HCT116 (cell line): Measurements from ENCODE around the gene LRCH3.

Experiments
- CEBPB ChIP-seq: IDR thresholded peaks from 2 replicates; pipeline ENCODE4 v1.6.1; 2012; ENCODE audit warnings: low read depth
- EZH2 ChIP-seq: fragments of 200-600 bp; sonication (generic); IDR thresholded peaks from 2 replicates; pipeline ENCODE4 v1.6.1; 2017; ENCODE audit warnings: antibody characterized with exemption, mixed run types
- POLR2A ChIP-seq: IDR thresholded peaks from 2 replicates; pipeline ENCODE4 v1.7.0; 2011; ENCODE audit warnings: borderline replicate concordance; ENCODE audit not compliant: insufficient read depth, insufficient read length; ENCODE audit errors: extremely low read depth
- POLR2AphosphoS5 ChIP-seq: IDR thresholded peaks from 2 replicates; pipeline ENCODE4 v1.6.1; 2011; ENCODE audit warnings: mild to moderate bottlenecking, low read depth, low read length, moderate library complexity
- TF ChIP-seq, protein P1 (sequence below), 3 experiments: fragments of 200-600 bp in 1 of 3; sonication (generic) in 1 of 3; IDR thresholded peaks in 2 of 3; conservative IDR thresholded peaks in 1 of 3; 2 replicates each; pipeline ENCODE4 v1.5.1; 2012 to 2017; ENCODE audit warnings: low read depth in 2 of 3, low read length in 2 of 3, antibody characterized with exemption in 1 of 3, borderline replicate concordance in 1 of 3, control low read depth in 1 of 3, mild to moderate bottlenecking in 1 of 3, mixed read lengths in 1 of 3, mixed run types in 1 of 3, moderate library complexity in 1 of 3; ENCODE audit not compliant: insufficient read depth in 1 of 3
- TF ChIP-seq, protein P2 (sequence below): IDR thresholded peaks from 2 replicates; pipeline ENCODE4 v1.6.1; 2012; ENCODE audit warnings: low read depth
- TF ChIP-seq, protein P3 (sequence below): IDR thresholded peaks from 2 replicates; pipeline ENCODE4 v1.6.1; 2012

DNA sequence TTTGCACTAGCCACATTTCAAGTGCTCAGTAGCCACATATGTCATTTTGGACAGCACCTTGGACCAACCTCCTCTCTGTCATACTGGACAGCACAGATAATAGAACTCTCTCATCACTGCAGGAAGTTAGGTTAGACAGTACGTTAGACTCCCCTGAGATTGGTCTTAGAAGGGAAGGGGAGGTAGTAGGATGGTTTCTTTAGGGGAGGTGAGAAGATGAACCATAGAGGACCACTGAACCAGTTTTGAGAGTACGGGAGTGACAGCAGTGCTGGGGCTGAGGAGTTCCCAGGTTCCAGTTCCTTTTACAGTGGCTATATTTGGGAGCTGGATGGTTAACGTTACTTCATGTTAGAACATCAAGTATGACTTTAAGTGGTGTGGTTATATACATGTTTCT is 7.8 kb downstream of the LRCH3 start:
- TF ChIP-seq POLR2A (no peak), EZH2 (no peak), POLR2AphosphoS5 (no peak), CEBPB (no peak)
- TF ChIP-seq, protein P1, sequence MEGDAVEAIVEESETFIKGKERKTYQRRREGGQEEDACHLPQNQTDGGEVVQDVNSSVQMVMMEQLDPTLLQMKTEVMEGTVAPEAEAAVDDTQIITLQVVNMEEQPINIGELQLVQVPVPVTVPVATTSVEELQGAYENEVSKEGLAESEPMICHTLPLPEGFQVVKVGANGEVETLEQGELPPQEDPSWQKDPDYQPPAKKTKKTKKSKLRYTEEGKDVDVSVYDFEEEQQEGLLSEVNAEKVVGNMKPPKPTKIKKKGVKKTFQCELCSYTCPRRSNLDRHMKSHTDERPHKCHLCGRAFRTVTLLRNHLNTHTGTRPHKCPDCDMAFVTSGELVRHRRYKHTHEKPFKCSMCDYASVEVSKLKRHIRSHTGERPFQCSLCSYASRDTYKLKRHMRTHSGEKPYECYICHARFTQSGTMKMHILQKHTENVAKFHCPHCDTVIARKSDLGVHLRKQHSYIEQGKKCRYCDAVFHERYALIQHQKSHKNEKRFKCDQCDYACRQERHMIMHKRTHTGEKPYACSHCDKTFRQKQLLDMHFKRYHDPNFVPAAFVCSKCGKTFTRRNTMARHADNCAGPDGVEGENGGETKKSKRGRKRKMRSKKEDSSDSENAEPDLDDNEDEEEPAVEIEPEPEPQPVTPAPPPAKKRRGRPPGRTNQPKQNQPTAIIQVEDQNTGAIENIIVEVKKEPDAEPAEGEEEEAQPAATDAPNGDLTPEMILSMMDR (IDR thresholded peaks at IDR 0.05 in 2 of 3, conservative IDR thresholded peaks at IDR 0.05 in 1 of 3; ENCODE audit: borderline replicate concordance in 1 of 3, insufficient read depth in 1 of 3, low read depth in 2 of 3, low read length in 2 of 3) = no peak
- TF ChIP-seq, protein P2, sequence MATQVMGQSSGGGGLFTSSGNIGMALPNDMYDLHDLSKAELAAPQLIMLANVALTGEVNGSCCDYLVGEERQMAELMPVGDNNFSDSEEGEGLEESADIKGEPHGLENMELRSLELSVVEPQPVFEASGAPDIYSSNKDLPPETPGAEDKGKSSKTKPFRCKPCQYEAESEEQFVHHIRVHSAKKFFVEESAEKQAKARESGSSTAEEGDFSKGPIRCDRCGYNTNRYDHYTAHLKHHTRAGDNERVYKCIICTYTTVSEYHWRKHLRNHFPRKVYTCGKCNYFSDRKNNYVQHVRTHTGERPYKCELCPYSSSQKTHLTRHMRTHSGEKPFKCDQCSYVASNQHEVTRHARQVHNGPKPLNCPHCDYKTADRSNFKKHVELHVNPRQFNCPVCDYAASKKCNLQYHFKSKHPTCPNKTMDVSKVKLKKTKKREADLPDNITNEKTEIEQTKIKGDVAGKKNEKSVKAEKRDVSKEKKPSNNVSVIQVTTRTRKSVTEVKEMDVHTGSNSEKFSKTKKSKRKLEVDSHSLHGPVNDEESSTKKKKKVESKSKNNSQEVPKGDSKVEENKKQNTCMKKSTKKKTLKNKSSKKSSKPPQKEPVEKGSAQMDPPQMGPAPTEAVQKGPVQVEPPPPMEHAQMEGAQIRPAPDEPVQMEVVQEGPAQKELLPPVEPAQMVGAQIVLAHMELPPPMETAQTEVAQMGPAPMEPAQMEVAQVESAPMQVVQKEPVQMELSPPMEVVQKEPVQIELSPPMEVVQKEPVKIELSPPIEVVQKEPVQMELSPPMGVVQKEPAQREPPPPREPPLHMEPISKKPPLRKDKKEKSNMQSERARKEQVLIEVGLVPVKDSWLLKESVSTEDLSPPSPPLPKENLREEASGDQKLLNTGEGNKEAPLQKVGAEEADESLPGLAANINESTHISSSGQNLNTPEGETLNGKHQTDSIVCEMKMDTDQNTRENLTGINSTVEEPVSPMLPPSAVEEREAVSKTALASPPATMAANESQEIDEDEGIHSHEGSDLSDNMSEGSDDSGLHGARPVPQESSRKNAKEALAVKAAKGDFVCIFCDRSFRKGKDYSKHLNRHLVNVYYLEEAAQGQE = no peak
- TF ChIP-seq, protein P3, sequence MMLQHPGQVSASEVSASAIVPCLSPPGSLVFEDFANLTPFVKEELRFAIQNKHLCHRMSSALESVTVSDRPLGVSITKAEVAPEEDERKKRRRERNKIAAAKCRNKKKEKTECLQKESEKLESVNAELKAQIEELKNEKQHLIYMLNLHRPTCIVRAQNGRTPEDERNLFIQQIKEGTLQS = no peak
